ENCODE results near the gene ABTB2. TPM values are rescaled to one million over a fixed set of nuclear protein-coding genes. Genes with fewer than 3 reads are reported as not detected.

Gene ABTB2
- total RNA-seq, 4 donors from 2014 or later: 0.79 to 4.1 (median 3.7) TPM

- Histone ChIP-seq H3K27me3 (no peaks in the 10 kb centered on the region), H3K36me3 (no peaks in the 10 kb centered on the region), H3K4me1 (peaks cover 0 to 10% (median 0%) of the 10 kb centered on the region in 3 donors), H3K27ac (no peak overlapping the region), H3K4me3 (no peak overlapping the region), H3K9me3 (no peaks in the 10 kb centered on the region)
- 78 to 79% methylated on average over 5 to 6 of the region's 6 CpGs for WGBS, 2 donors
- no peak for TF ChIP-seq POLR2A (IDR thresholded peaks at IDR 0.05)
- TF ChIP-seq CTCF (IDR thresholded peaks at IDR 0.05): no peak
- no peak for DNase-seq
- intact Hi-C loops (cut with DNase I): no loop called here
Observed at GRCh38 chr11:34313099-34313517, 44.7 kb downstream of the ABTB2 start.

- Histone ChIP-seq H3K27me3 (no peaks in the 10 kb centered on the region), H3K9me3 (no peaks in the 10 kb centered on the region), H3K27ac (no peak overlapping the region), H3K36me3 (no peaks in the 10 kb centered on the region), H3K4me1 (peaks cover 0 to 10% (median 0%) of the 10 kb centered on the region in 3 donors), H3K4me3 (no peak overlapping the region)
- intact Hi-C loops (cut with DNase I): no loop called here
- WGBS, 2 donors: 55 to 72% methylated on average over 2 to 3 of the region's 4 CpGs
- TF ChIP-seq POLR2A (IDR thresholded peaks at IDR 0.05): no peak
- no peak for DNase-seq
Observed at GRCh38 chr11:34311126-34311525, 46.7 kb downstream of the ABTB2 start.

GRCh38 chr11:34309965-34310364 lies 47.8 kb downstream of the ABTB2 start:
- H3K4me3 ChIP-seq: no peak overlapping the region
- TF ChIP-seq POLR2A (IDR thresholded peaks at IDR 0.05) (no peak), CTCF (IDR thresholded peaks at IDR 0.05) (no peak)
- no peaks in the 10 kb centered on the region for H3K9me3 ChIP-seq
- DNase-seq: no peak
- intact Hi-C loops (cut with DNase I): no loop called here
- WGBS, 2 donors: 79 to 82% methylated on average over 6 of the region's 6 CpGs
- H3K27me3 ChIP-seq: no peaks in the 10 kb centered on the region
- H3K27ac ChIP-seq: no peak overlapping the region
- peaks cover 0 to 10% (median 0%) of the 10 kb centered on the region in 3 donors for H3K4me1 ChIP-seq
- H3K36me3 ChIP-seq: no peaks in the 10 kb centered on the region

GRCh38 chr11:34308913-34309585 lies 48.8 kb downstream of the ABTB2 start:
- no peak for TF ChIP-seq POLR2A (IDR thresholded peaks at IDR 0.05)
- no peak for TF ChIP-seq CTCF (IDR thresholded peaks at IDR 0.05)
- no peaks in the 10 kb centered on the region for H3K27me3 ChIP-seq
- peak overlapping the region in 1 of 4 donors; percentile 38 for H3K27ac ChIP-seq
- peaks cover 0 to 10% (median 0%) of the 10 kb centered on the region in 3 donors for H3K4me1 ChIP-seq
- intact Hi-C loops (cut with DNase I): no loop called here
- H3K4me3 ChIP-seq: no peak overlapping the region
- DNase-seq: no peak
- no peaks in the 10 kb centered on the region for H3K9me3 ChIP-seq
- WGBS, 2 donors: 66 to 75% methylated on average over 8 of the region's 8 CpGs
- no peaks in the 10 kb centered on the region for H3K36me3 ChIP-seq

GRCh38 chr11:34308049-34308912 lies 49.5 kb downstream of the ABTB2 start:
- intact Hi-C loops (cut with DNase I): no loop called here
- Histone ChIP-seq H3K27ac (peak overlapping the region in 1 of 4 donors; percentile 44), H3K4me3 (no peak overlapping the region), H3K4me1 (peaks cover 0 to 10% (median 0%) of the 10 kb centered on the region in 3 donors), H3K36me3 (no peaks in the 10 kb centered on the region), H3K27me3 (no peaks in the 10 kb centered on the region), H3K9me3 (no peaks in the 10 kb centered on the region)
- 49 to 52% methylated on average over 5 to 7 of the region's 7 CpGs for WGBS, 2 donors
- DNase-seq: no peak
- TF ChIP-seq CTCF (IDR thresholded peaks at IDR 0.05) (no peak), POLR2A (IDR thresholded peaks at IDR 0.05) (no peak)

All from esophagus squamous epithelium (tissue), 5 donors.